Mucosa of descending colon (tissue), 3 donors: ENCODE measurements around the gene UTS2. TPM values are rescaled to one million over a fixed set of nuclear protein-coding genes. Genes with fewer than 3 reads are reported as not detected.

ENCODE experiments used
- ATAC-seq: fragments of 200-7000 bp; cut with Tn5 transposase; one replicate; pipeline ENCODE4 v1.9.1; 2020; ENCODE audit warnings: mild to moderate bottlenecking, moderate library complexity
- DNase-seq, 3 donors: peaks; one replicate each; pipeline ENCODE4 v3.0.0-alpha.2; 2020
- H3K36me3 ChIP-seq: fragments of 200-600 bp; one replicate; pipeline ENCODE4 v1.8.0; 2021; ENCODE audit warnings: low read depth, mild to moderate bottlenecking
- H3K4me1 ChIP-seq: fragments of 200-600 bp; one replicate; pipeline ENCODE4 v1.8.0; 2021; ENCODE audit warnings: low read depth, mild to moderate bottlenecking
- H3K4me3 ChIP-seq: fragments of 200-600 bp; one replicate; pipeline ENCODE4 v1.8.0; 2021; ENCODE audit warnings: mild to moderate bottlenecking
- H3K9me3 ChIP-seq: fragments of 200-600 bp; one replicate; pipeline ENCODE4 v1.8.0; 2021; ENCODE audit warnings: mild to moderate bottlenecking
- CTCF ChIP-seq: fragments of 200-600 bp; IDR thresholded peaks from one replicate; pipeline ENCODE4 v1.8.0; 2022; ENCODE audit warnings: antibody characterized with exemption, mild to moderate bottlenecking
- intact Hi-C, 2 donors: fragments of 100-400 bp; cut with DNase I in 1 of 2; cut with micrococcal nuclease in 1 of 2; formaldehyde crosslinking; loops; one replicate each; pipeline versions ENCODE4 v1.11.0 to v1.11.1; 2022; cut with DNase I, micrococcal nuclease
- total RNA-seq, 3 donors: library from RNA; stranded (reverse); fragmentation: NEBNext Ultra II Directional in 2 of 3; extraction: Animal tissue kit (Norgen Biotek cat#: 25700) in 2 of 3; gene quantifications; one replicate each; pipeline versions ENCODE4 v1.2.1 to v1.2.4, GENCODE V29; 2021 to 2023
- donor health status: DM: no; HTN: no; CAD: no; lungs with moderate emphysema.
- donor health status: DM: no; HTN: no; CAD: no.
- donor health status: DM: no; HTN: yes; CAD: no.

UTS2 gene
- total RNA-seq, 3 donors from 2014 or later = 0.17 TPM; not detected in 2

DNA sequence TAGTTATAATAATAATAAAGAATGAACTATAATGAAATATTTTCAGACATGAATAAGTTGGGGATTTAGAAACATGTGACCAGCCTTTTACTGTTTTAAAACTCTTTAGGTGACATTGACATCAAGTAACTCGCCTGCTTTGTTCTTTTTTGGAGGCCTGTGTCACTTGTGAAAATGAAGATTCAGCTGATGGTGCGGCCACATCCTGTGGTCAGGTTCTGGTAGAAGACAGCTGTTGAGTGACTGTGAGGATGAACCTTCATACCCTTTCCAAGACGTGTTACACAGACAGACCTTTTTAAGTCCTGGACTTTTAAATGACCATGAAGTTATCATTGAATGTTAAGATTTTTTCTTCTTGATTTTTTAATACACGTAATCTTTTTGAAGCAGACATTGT is 10.3 kb downstream of the UTS2 start:
- H3K36me3 ChIP-seq = no peaks in the 10 kb centered on the region

GRCh38 chr1:7839526-7839925 is 13.3 kb downstream of the UTS2 start:
- intact Hi-C loops = no loop called here
- Histone ChIP-seq H3K36me3 (no peaks in the 10 kb centered on the region), H3K9me3 (peaks cover 9% of the 10 kb centered on the region), H3K4me3 (no peak overlapping the region), H3K4me1 (no peaks in the 10 kb centered on the region)
- DNase-seq (no peak), ATAC-seq (no peak)
- TF ChIP-seq CTCF = no peak

More for the DNA sequence above, 10.3 kb downstream of the UTS2 start:
- ATAC-seq = no peak
- H3K9me3 ChIP-seq = peaks cover 9% of the 10 kb centered on the region
- H3K4me3 ChIP-seq = no peak overlapping the region
- peak in 1 of 3 donors; percentile 24 for DNase-seq
- intact Hi-C loops = no loop called here
- no peaks in the 10 kb centered on the region for H3K4me1 ChIP-seq
- TF ChIP-seq CTCF = no peak

GRCh38 chr1:7838714-7839113 is 14.2 kb downstream of the UTS2 start:
- DNase-seq (no peak), ATAC-seq (no peak)
- TF ChIP-seq CTCF = no peak
- Histone ChIP-seq H3K9me3 (peaks cover 9% of the 10 kb centered on the region), H3K4me3 (no peak overlapping the region), H3K4me1 (no peaks in the 10 kb centered on the region), H3K36me3 (no peaks in the 10 kb centered on the region)
- intact Hi-C loops = no loop called here

- intact Hi-C loops = no loop called here
- H3K4me3 ChIP-seq = no peak overlapping the region
- no peaks in the 10 kb centered on the region for H3K9me3 ChIP-seq
- DNase-seq (no peak), ATAC-seq (no peak)
- H3K4me1 ChIP-seq = no peaks in the 10 kb centered on the region
- no peaks in the 10 kb centered on the region for H3K36me3 ChIP-seq
- TF ChIP-seq CTCF = no peak
Observed at GRCh38 chr1:7833035-7833434, 19.8 kb downstream of the UTS2 start.

GRCh38 chr1:7831458-7831857 is 21.4 kb downstream of the UTS2 start:
- intact Hi-C loops = no loop called here
- Histone ChIP-seq H3K4me1 (no peaks in the 10 kb centered on the region), H3K36me3 (no peaks in the 10 kb centered on the region)

More at GRCh38 chr1:7831458-7831857, 21.4 kb downstream of the UTS2 start:
- Histone ChIP-seq H3K9me3 (no peaks in the 10 kb centered on the region), H3K4me3 (no peak overlapping the region)
- ATAC-seq (no peak), DNase-seq (no peak)
- TF ChIP-seq CTCF = no peak
